ENCODE measurements around the gene APMAP.

The APMAP gene

DNA sequence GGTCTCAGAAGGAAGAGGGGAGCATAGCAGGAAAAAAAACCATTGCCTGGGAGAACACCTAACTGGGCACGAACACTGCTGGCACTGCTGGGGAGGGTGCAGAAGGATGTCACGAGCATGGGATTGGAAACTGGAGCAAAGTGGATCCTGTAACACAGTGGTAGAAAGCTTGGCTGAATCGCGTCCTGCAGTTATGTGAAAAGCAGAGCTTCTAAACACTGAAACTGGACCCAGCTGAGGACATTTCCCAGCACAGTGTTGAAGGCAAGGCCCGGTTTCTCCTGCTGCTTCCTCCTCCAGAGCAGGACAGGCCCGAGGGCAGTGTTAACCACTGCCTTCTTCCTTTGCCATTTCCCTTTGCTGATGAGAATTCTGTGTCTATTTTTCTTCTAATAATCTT, 6.7 kb downstream of the APMAP start:
- DNase-seq: no peak

- DNase-seq: peak; percentile 41
Observed at GRCh38 chr20:24984961-24985640, 7.5 kb downstream of the APMAP start.

DNA sequence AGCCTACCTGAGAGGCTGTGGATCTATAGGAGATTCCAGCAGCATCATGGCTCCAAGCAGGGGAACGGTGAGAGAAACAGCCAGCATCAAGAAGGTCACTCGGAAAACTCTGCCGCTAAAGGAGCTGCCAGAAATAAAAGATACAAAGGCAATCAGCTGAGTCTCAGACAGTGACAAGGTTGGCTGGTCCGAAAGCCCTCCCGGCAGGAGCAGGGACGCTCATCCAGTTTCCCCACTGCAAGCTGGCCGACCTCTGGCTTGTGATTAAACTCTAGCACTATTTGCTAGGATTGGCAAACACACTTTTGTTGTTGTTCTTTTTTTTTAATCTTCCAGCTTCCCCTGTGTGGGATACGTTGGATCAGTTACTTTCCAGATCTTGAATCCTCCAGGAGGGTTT, 8.7 kb downstream of the APMAP start:
- DNase-seq: no peak

- DNase-seq: peak; percentile 55
Observed at GRCh38 chr20:24981790-24982189, 10.8 kb downstream of the APMAP start.

DNA sequence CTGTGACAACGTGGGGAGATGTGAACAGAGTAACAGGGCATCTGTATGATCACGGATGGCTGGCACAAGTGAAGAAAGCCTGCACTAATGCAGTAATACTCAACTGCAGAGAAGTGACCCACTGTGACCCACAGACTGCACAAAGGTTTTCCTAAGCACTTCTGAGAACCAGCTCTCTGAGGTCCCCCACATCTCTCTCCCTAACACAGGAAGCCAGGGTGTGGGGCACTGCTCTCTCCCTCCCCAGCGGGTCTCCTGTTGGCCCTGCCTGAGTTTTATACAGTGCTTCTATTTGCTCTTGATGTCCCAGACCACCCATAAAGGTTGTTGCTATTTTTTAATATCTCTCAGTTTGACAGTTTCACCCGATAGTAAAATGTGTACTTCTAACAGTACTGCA, 11.3 kb downstream of the APMAP start:
- DNase-seq: no peak

DNA sequence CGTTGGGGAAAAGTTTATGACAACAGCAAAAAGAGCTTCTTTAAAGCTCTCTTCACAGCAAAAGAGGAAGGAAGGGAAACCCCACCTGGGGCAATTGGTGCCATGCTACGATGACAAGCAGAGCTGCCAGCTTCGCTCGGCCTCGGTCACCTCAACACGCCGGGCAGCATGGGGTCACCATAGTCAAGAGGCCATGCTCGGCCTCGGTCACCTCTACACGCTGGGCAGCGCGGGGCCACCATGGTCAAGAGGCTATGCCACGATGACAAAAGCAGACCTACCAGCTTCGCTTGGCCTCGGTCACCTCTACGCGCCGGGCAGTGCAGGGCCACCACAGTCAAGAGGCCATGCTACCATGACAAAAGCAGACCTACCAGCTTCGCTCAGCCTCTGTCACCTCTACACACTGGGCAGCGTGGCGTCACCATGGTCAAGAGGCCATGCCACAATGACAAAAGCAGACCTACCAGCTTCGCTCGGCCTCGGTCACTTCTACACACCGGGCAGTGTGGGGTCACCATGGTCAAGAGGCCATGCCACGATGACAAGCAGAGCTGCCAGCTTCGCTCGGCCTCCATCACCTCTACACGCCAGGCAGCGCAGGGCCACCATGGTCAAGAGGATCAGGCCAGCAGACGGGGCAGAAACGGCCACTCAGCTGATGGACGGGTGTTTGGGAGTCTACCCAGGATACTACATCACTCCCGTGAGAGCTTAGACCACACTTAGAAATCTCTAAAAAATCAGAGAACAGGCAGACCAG, 12.1 kb downstream of the APMAP start:
- DNase-seq: peak; percentile 27

GRCh38 chr20:24979036-24979960, 13.3 kb downstream of the APMAP start:
- DNase-seq: no peak

DNA sequence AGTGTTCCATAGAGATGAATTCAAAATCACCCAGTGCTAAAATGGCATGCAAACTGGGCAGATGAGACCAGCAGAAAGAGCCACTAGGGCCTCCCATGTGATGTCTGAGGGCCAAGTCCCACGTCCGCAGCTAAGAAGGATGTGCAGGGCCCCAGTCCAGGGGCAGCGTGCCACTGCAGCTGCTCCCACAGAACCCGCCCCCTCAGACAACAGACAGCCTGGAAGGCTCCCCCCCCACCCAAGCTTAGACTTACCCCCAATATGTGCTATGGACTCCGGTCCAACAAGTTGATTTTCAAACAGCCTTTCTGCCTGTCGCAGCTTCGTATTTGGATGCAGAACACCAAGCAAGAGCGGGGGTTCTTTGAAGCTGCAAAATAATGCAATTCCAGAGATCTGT, 14.0 kb downstream of the APMAP start:
- DNase-seq: no peak

GRCh38 chr20:24977797-24978196, 14.8 kb downstream of the APMAP start:
- DNase-seq: no peak

- no peak for DNase-seq
Observed at GRCh38 chr20:24977336-24977735, 15.2 kb downstream of the APMAP start.

DNA sequence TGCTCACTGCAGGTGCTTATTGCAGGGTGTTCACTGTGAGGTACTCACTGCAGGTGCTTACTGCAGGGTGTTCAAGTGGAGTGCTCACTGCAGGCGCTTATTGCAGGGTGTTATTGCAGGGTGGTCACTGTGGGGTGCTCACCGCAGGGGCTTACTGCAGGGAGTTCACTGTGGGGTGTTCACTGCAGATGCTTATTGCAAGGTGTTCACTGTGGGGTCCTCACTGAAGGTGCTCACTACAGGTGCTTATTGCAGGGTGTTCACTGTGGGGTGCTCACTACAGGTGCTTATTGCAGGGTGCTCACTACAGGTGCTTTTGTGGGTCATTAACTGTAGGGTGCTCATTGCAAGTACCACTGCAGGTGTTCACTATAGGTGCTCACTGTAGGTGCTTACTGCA, 20.2 kb downstream of the APMAP start:
- DNase-seq: no peak

GRCh38 chr20:24971376-24972101, 21.0 kb downstream of the APMAP start:
- no peak for DNase-seq

- DNase-seq: no peak
Observed at GRCh38 chr20:24970754-24971153, 21.8 kb downstream of the APMAP start.

- no peak for DNase-seq
Observed at GRCh38 chr20:24970030-24970553, 22.5 kb downstream of the APMAP start.

DNA sequence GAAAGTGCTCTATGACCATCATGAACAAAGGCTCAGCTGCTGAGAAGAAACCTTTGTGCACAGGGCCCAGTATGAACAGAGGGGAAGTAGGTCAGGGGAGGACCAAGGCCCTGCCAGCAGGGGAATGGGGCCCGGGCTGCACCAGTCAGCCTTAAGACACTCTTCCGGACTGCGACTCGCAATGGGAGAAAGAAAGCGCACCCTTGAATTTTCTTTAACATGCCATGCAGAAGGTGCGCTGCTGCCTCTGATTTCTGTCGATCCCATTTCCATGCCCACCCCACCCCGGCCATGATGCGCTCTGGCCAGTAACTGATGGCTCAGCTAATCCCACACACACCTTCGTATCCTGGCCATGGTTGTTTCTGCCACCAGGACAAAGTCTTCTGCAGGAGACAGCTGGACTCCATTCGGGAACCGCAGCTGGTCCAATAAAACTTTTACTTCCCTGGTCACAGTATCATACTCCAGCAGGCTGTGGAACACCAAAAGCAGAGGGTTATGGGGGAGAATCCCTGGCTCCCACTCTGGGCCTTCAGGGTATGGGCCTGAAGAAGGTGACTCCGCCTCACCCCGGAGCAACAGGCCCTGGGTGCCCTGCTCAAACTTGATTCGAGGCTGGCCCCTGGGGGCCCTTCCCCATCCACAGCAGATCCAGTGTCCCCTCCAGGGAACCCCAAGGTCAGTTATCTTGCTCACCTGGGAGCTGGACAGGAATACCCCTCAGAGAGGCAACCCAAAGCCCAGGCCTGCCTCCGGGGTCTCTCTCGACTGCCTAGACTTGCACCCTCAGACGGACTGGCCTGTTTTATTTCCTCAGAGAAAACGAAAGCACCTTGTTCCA, 23.1 kb downstream of the APMAP start:
- DNase-seq: no peak

- DNase-seq: no peak
Observed at GRCh38 chr20:24968278-24968800, 24.2 kb downstream of the APMAP start.

DNA sequence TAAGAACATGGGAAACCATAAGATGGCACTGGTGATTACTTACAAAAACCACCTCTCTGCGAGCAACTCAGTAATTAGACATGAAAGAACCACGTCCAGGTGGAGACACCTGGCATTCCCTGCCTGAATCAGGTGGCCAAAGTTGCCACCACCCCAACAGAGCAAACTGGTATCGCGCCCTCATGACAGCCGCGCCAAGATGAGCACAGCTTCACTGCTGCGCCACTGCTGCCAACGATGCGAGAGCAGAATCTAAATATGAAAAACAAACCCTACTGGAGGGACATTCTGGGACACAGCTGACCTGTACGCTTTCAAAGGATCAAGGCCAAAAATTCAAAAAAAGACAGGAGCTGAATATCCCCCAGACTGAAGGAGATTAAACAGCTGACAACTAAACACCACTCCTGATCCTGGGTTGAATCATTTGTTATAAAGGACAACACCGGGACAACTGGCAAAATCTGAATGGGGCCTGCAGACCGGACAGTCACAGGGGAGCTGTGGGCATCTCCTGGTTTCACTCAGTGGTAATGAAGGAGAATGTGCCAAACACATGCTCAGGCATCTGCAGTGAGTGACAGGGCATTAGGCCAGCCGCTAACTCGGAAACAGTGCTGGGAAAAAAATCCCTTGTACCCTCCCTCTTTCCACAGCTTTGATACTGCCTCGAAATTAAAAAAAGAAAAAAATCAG, 26.1 kb downstream of the APMAP start:
- no peak for DNase-seq

DNA sequence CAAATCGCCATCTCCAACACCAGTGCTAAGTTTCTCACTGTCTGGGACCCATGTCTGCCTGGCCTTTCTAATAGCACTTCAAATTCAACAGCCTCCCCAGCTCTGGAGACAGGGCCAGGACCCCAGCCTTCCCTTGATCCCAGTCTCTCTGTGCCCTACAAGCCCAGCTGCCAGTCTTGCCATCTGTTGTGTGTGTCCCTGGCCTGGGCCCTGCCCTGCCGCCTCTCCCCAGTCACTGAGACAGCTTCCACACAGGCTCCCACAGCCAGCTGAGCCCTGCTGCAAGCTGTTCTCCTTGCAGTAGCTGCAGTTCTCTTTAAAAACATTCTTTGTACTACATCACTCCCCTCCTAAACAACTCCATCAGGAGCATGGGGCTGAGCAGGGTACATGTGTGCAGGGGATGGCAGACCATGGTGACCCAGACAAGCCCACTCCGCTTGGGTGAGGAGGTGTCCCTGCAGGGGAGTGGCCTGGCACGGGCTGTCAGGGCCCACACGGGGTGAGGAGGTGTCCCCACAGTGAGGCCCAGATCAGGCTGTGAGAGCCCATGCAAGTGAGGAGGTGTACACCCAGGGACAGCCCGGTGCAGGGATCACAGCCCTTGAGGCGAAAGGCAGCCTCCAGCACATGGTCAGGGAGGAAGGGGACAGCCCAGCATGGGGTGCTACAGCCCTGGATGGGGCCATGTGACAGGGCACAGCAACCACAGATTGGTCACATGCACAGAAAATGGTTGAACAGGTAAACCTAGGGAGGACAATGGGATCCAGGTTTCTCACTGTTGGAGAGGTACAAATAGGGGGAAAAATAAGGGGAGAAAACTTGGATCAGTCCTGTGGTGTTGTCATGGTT, 27.3 kb downstream of the APMAP start:
- no peak for DNase-seq

DNA sequence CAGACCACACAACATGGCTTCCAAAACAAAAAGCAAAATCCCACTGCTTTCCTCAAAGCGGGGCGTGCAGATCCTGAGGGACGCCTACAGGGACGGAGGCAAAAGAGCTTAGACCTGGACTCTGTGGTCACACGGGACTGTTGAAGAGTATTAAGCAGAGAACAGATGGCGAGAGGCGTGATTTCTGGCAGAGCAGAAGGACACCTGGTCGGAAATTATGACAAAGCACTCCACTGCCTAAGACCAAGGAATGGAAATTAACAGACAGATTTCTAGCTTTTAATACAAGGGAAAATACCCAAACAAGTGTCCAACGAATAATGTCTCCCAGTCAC, 28.1 kb downstream of the APMAP start:
- no peak for DNase-seq
